ENCODE results near the gene PRKAR1B. TPM values are rescaled to one million over a fixed set of nuclear protein-coding genes. Genes with fewer than 3 reads are reported as not detected.
A peak's percentile ranks its signal among the peaks of the same experiment; 100 is the strongest.

Gene PRKAR1B
- total and polyA plus RNA-seq, 4 experiments from 2014 or later, result 6.5 to 16.6 (median 13.7) TPM

GRCh38 chr7:609365-609764 lies 117.7 kb downstream of the PRKAR1B start:
- DNase-seq, result no peak
- intact Hi-C loops (cut with micrococcal nuclease), result no loop called here
- Mint-ChIP-seq H3K27ac (peak overlapping the region in 5 of 7 donors; percentile 19 to 72 (median 57)), H3K4me1 (peaks cover 18 to 53% (median 36%) of the 10 kb centered on the region in 4 donors), H3K36me3 (peaks cover 9% of the 10 kb centered on the region in 2 donors), H3K9me3 (peaks cover 0 to 7% (median 2%) of the 10 kb centered on the region in 8 donors), H3K4me3 (peak overlapping the region in 1 of 8 donors; percentile 41), H3K27me3 (no peaks in the 10 kb centered on the region)
- peaks cover 32% of the 10 kb centered on the region for H3K4me1 ChIP-seq (ENCODE audit: insufficient read depth, low read length)
- no peak overlapping the region for H3K4me3 ChIP-seq (ENCODE audit: low read length in 2 of 2)
- H3K27me3 ChIP-seq (ENCODE audit: insufficient read depth, low read length), result no peaks in the 10 kb centered on the region
- H3K36me3 ChIP-seq (ENCODE audit: insufficient read depth, low read length), result no peaks in the 10 kb centered on the region
- no peaks in the 10 kb centered on the region for H3K9me3 ChIP-seq (ENCODE audit: control insufficient read depth in 1 of 2, low read length in 2 of 2)
- POLR2A ChIA-PET (ENCODE audit: partially characterized antibody), result interaction anchor here (1.8 kb wide), 1 partner anchor 9 kb away, joined by 7 read pairs; no protein-coding TSS in a partner anchor
- CTCF ChIA-PET (ENCODE audit: partially characterized antibody), result no interaction called here
- H3K27ac ChIP-seq (ENCODE audit: low read depth, low read length), result no peak overlapping the region

- intact Hi-C loops (cut with micrococcal nuclease), result no loop called here
- H3K27ac ChIP-seq (ENCODE audit: low read depth, low read length), result no peak overlapping the region
- H3K4me1 Mint-ChIP-seq, result peaks cover 22 to 54% (median 39%) of the 10 kb centered on the region in 4 donors
- no peaks in the 10 kb centered on the region for H3K27me3 Mint-ChIP-seq
- POLR2A ChIA-PET (ENCODE audit: partially characterized antibody), result interaction anchor here (1.8 kb wide), 1 partner anchor 9 kb away, joined by 7 read pairs; no protein-coding TSS in a partner anchor
- CTCF ChIA-PET (ENCODE audit: partially characterized antibody), result no interaction called here
- H3K4me3 ChIP-seq (ENCODE audit: low read length in 2 of 2), result no peak overlapping the region
- H3K9me3 ChIP-seq (ENCODE audit: control insufficient read depth in 1 of 2, low read length in 2 of 2), result no peaks in the 10 kb centered on the region
- H3K27ac Mint-ChIP-seq, result peak overlapping the region in 4 of 7 donors; percentile 12 to 66 (median 26)
- no peak for DNase-seq
- H3K4me3 Mint-ChIP-seq, result peak overlapping the region in 1 of 8 donors; percentile 41
- H3K9me3 Mint-ChIP-seq, result peaks cover 0 to 7% (median 2%) of the 10 kb centered on the region in 8 donors
- H3K27me3 ChIP-seq (ENCODE audit: insufficient read depth, low read length), result no peaks in the 10 kb centered on the region
- H3K36me3 Mint-ChIP-seq, result peaks cover 9 to 12% of the 10 kb centered on the region in 2 donors
- H3K4me1 ChIP-seq (ENCODE audit: insufficient read depth, low read length), result peaks cover 36% of the 10 kb centered on the region
- no peaks in the 10 kb centered on the region for H3K36me3 ChIP-seq (ENCODE audit: insufficient read depth, low read length)
Observed at GRCh38 chr7:608954-609353, 118.1 kb downstream of the PRKAR1B start.

- POLR2A ChIA-PET (ENCODE audit: partially characterized antibody), result interaction anchor here (9.8 kb wide), 1 partner anchor 9 kb away, joined by 200 read pairs; no protein-coding TSS in a partner anchor
- no peaks in the 10 kb centered on the region for H3K27me3 Mint-ChIP-seq
- intact Hi-C loops (cut with micrococcal nuclease), result no loop called here
- H3K27ac Mint-ChIP-seq, result peak overlapping the region in 4 of 7 donors; percentile 7 to 64 (median 14)
- Histone ChIP-seq H3K27ac (ENCODE audit: low read depth, low read length) (no peak overlapping the region), H3K27me3 (ENCODE audit: insufficient read depth, low read length) (no peaks in the 10 kb centered on the region), H3K9me3 (ENCODE audit: control insufficient read depth in 1 of 2, low read length in 2 of 2) (no peaks in the 10 kb centered on the region), H3K36me3 (ENCODE audit: insufficient read depth, low read length) (no peaks in the 10 kb centered on the region), H3K4me1 (ENCODE audit: insufficient read depth, low read length) (peaks cover 36% of the 10 kb centered on the region), H3K4me3 (ENCODE audit: low read length in 2 of 2) (no peak overlapping the region)
- H3K4me3 Mint-ChIP-seq, result no peak overlapping the region
- peaks cover 0 to 7% (median 2%) of the 10 kb centered on the region in 8 donors for H3K9me3 Mint-ChIP-seq
- CTCF ChIA-PET (ENCODE audit: partially characterized antibody), result no interaction called here
- DNase-seq, result no peak
- peaks cover 9 to 12% of the 10 kb centered on the region in 2 donors for H3K36me3 Mint-ChIP-seq
- H3K4me1 Mint-ChIP-seq, result peaks cover 24 to 60% (median 43%) of the 10 kb centered on the region in 4 donors
Observed at GRCh38 chr7:608361-608760, 118.7 kb downstream of the PRKAR1B start.

- DNase-seq, result no peak
- no peaks in the 10 kb centered on the region for H3K27me3 ChIP-seq (ENCODE audit: insufficient read depth, low read length)
- intact Hi-C loops (cut with micrococcal nuclease), result no loop called here
- H3K4me3 ChIP-seq (ENCODE audit: low read length in 2 of 2), result no peak overlapping the region
- H3K27ac Mint-ChIP-seq, result peak overlapping the region in 3 of 7 donors; percentile 9 to 77 (median 64)
- ChIA-PET POLR2A (ENCODE audit: partially characterized antibody) (interaction anchor here (9.8 kb wide), 1 partner anchor 9 kb away, joined by 200 read pairs; no protein-coding TSS in a partner anchor), CTCF (ENCODE audit: partially characterized antibody) (no interaction called here)
- H3K9me3 ChIP-seq (ENCODE audit: control insufficient read depth in 1 of 2, low read length in 2 of 2), result no peaks in the 10 kb centered on the region
- H3K4me1 Mint-ChIP-seq, result peaks cover 29 to 65% (median 47%) of the 10 kb centered on the region in 4 donors
- no peak overlapping the region for H3K4me3 Mint-ChIP-seq
- peaks cover 0 to 7% (median 2%) of the 10 kb centered on the region in 8 donors for H3K9me3 Mint-ChIP-seq
- peaks cover 9 to 12% of the 10 kb centered on the region in 2 donors for H3K36me3 Mint-ChIP-seq
- no peaks in the 10 kb centered on the region for H3K27me3 Mint-ChIP-seq
- no peak overlapping the region for H3K27ac ChIP-seq (ENCODE audit: low read depth, low read length)
- H3K36me3 ChIP-seq (ENCODE audit: insufficient read depth, low read length), result no peaks in the 10 kb centered on the region
- peaks cover 38% of the 10 kb centered on the region for H3K4me1 ChIP-seq (ENCODE audit: insufficient read depth, low read length)
Observed at GRCh38 chr7:607938-608337, 119.1 kb downstream of the PRKAR1B start.

GRCh38 chr7:605661-606450 lies 121.2 kb downstream of the PRKAR1B start:
- Histone ChIP-seq H3K9me3 (ENCODE audit: control insufficient read depth in 1 of 2, low read length in 2 of 2) (no peaks in the 10 kb centered on the region), H3K4me3 (ENCODE audit: low read length in 2 of 2) (no peak overlapping the region), H3K4me1 (ENCODE audit: insufficient read depth, low read length) (peaks cover 58% of the 10 kb centered on the region), H3K36me3 (ENCODE audit: insufficient read depth, low read length) (no peaks in the 10 kb centered on the region), H3K27me3 (ENCODE audit: insufficient read depth, low read length) (no peaks in the 10 kb centered on the region), H3K27ac (ENCODE audit: low read depth, low read length) (peak overlapping the region; percentile 98)
- intact Hi-C loops (cut with micrococcal nuclease), result loop anchor here (2.0 kb wide), 1 partner anchor 271 kb away; the partner anchor contains the start of gene GET4
- peaks cover 3 to 12% of the 10 kb centered on the region in 2 donors for H3K36me3 Mint-ChIP-seq
- H3K4me1 Mint-ChIP-seq, result peaks cover 30 to 74% (median 50%) of the 10 kb centered on the region in 4 donors
- H3K9me3 Mint-ChIP-seq, result peaks cover 0 to 7% (median 2%) of the 10 kb centered on the region in 8 donors
- DNase-seq, result no peak
- H3K27ac Mint-ChIP-seq, result peak overlapping the region; percentile 70 to 100 (median 100)
- CTCF ChIA-PET (ENCODE audit: partially characterized antibody), result interaction anchor here (2.0 kb wide), 1 partner anchor 11 kb away, joined by 7 read pairs; no protein-coding TSS in a partner anchor
- H3K4me3 Mint-ChIP-seq, result peak overlapping the region in 3 of 8 donors; percentile 20 to 95 (median 25)
- no peaks in the 10 kb centered on the region for H3K27me3 Mint-ChIP-seq
- POLR2A ChIA-PET (ENCODE audit: partially characterized antibody), result interaction anchor here (1.7 to 9.8 kb wide), 4 partner anchors 10 to 243 kb away, joined by 9 to 200 read pairs (median 10); no protein-coding TSS in a partner anchor

- peaks cover 3 to 12% of the 10 kb centered on the region in 2 donors for H3K36me3 Mint-ChIP-seq
- peak overlapping the region; percentile 20 to 54 for H3K4me3 ChIP-seq (ENCODE audit: low read length in 2 of 2)
- peaks cover 0 to 7% (median 2%) of the 10 kb centered on the region in 8 donors for H3K9me3 Mint-ChIP-seq
- H3K27me3 Mint-ChIP-seq, result no peaks in the 10 kb centered on the region
- peaks cover 66% of the 10 kb centered on the region for H3K4me1 ChIP-seq (ENCODE audit: insufficient read depth, low read length)
- intact Hi-C loops (cut with micrococcal nuclease), result loop anchor here (1.0 to 2.0 kb wide), 4 partner anchors 13 to 272 kb away; partner anchors contain the start of genes DNAAF5 and GET4
- CTCF ChIA-PET (ENCODE audit: partially characterized antibody), result interaction anchor here (2.0 kb wide), 1 partner anchor 12 kb away, joined by 7 read pairs; no protein-coding TSS in a partner anchor
- peak overlapping the region; percentile 87 to 95 (median 91) for H3K4me3 Mint-ChIP-seq
- H3K27ac Mint-ChIP-seq, result peak overlapping the region; percentile 99 to 100 (median 100)
- H3K27ac ChIP-seq (ENCODE audit: low read depth, low read length), result peak overlapping the region; percentile 98
- POLR2A ChIA-PET (ENCODE audit: partially characterized antibody), result interaction anchor here (1.0 to 9.8 kb wide), 19 partner anchors 9 to 318 kb away, joined by 3 to 200 read pairs (median 4); partner anchors contain the start of genes DNAAF5, PRKAR1B and SUN1
- H3K9me3 ChIP-seq (ENCODE audit: control insufficient read depth in 1 of 2, low read length in 2 of 2), result no peaks in the 10 kb centered on the region
- no peaks in the 10 kb centered on the region for H3K27me3 ChIP-seq (ENCODE audit: insufficient read depth, low read length)
- H3K4me1 Mint-ChIP-seq, result peaks cover 27 to 75% (median 50%) of the 10 kb centered on the region in 4 donors
- H3K36me3 ChIP-seq (ENCODE audit: insufficient read depth, low read length), result no peaks in the 10 kb centered on the region
- DNase-seq, result no peak
Observed at GRCh38 chr7:604884-605531, 122.1 kb downstream of the PRKAR1B start.

Measured in CD4-positive, alpha-beta memory T cell (primary cell).